Natural killer cell (primary cell): Measurements from ENCODE around the gene DNAL1. TPM values are rescaled to one million over a fixed set of nuclear protein-coding genes. Genes with fewer than 3 reads are reported as not detected.

Experiments
- ATAC-seq, 3 donors: fragments of 150-1000 bp in 2 of 3; fragments of 200-7000 bp in 1 of 3; cut with Tn5 transposase; 1 replicate in 1 of 3; 2 replicates in 2 of 3; pipeline ENCODE4 v1.10.0; 2021; ENCODE audit warnings: mild to moderate bottlenecking in 2 of 3, moderate library complexity in 2 of 3
- DNase-seq, 2 donors: peaks; one replicate each; pipeline versions ENCODE4 v3.0.0 to v3.0.0-alpha.2; 2013 to 2021; ENCODE audit warnings: mixed read lengths in 1 of 2
- H3K27ac ChIP-seq: one replicate; pipeline ENCODE4 v1.5.1; 2013; ENCODE audit warnings: mild to moderate bottlenecking, low read length
- H3K27me3 ChIP-seq: one replicate; pipeline ENCODE4 v1.6.1; 2013; ENCODE audit warnings: low read length; ENCODE audit not compliant: control insufficient read depth, insufficient read depth
- H3K36me3 ChIP-seq: one replicate; pipeline ENCODE4 v1.6.1; 2013; ENCODE audit warnings: low read length; ENCODE audit not compliant: control insufficient read depth, insufficient read depth
- H3K4me1 ChIP-seq: one replicate; pipeline ENCODE4 v1.6.1; 2013; ENCODE audit warnings: low read length; ENCODE audit not compliant: control insufficient read depth, insufficient read depth
- H3K4me3 ChIP-seq: one replicate; pipeline ENCODE4 v1.5.1; 2013; ENCODE audit warnings: low read length
- H3K9me3 ChIP-seq: one replicate; pipeline ENCODE4 v1.6.1; 2013; ENCODE audit warnings: low read length; ENCODE audit not compliant: control insufficient read depth, insufficient read depth
- H3K27ac Mint-ChIP-seq, 2 donors: one replicate each; pipeline ENCODE4 v1.8.0; 2022; ENCODE audit warnings: mild to moderate bottlenecking in 2 of 2, mixed read lengths in 2 of 2, moderate library complexity in 1 of 2
- H3K27me3 Mint-ChIP-seq, 2 donors: one replicate each; pipeline ENCODE4 v1.8.0; 2022; ENCODE audit warnings: low read depth in 2 of 2, mixed read lengths in 2 of 2
- H3K36me3 Mint-ChIP-seq: one replicate; pipeline ENCODE4 v1.8.0; 2022; ENCODE audit warnings: mixed read lengths
- H3K4me1 Mint-ChIP-seq, 2 donors: one replicate each; pipeline ENCODE4 v1.8.0; 2022; ENCODE audit warnings: mixed read lengths in 2 of 2
- H3K4me3 Mint-ChIP-seq: one replicate; pipeline ENCODE4 v1.8.0; 2022; ENCODE audit warnings: mild to moderate bottlenecking, moderate library complexity, mixed read lengths
- H3K9me3 Mint-ChIP-seq, 2 donors: one replicate each; pipeline ENCODE4 v1.8.0; 2022; ENCODE audit warnings: mixed read lengths in 2 of 2
- WGBS: methylation state at CpG from one replicate; pipeline ENCODE4 v1.1.7; 2013; ENCODE audit warnings: missing lambda C conversion rate; ENCODE audit not compliant: insufficient coverage; 5-methylcytosine and 5-hydroxymethylcytosine counted together
- intact Hi-C: fragments of 100-400 bp; cut with micrococcal nuclease; formaldehyde crosslinking; loops from one replicate; pipeline ENCODE4 v1.14.2; 2022
- total RNA-seq, 4 donors: library from RNA; stranded (reverse); fragments of 120-200 nt in 1 of 4; gene quantifications; one replicate each; pipeline versions ENCODE4 v1.2.3 to v1.2.4, GENCODE V29; 2013 to 2022
- TF ChIP-seq, protein P1 (sequence below): fragments of 200-600 bp; IDR thresholded peaks from one replicate; pipeline ENCODE4 v1.8.0; 2022; ENCODE audit warnings: antibody characterized with exemption

The DNAL1 gene
- total RNA-seq, 3 donors from 2014 or later (not counting 1 experiment from before 2014, with no cell fraction given) = 6.7 to 10.3 (median 10.1) TPM

DNA sequence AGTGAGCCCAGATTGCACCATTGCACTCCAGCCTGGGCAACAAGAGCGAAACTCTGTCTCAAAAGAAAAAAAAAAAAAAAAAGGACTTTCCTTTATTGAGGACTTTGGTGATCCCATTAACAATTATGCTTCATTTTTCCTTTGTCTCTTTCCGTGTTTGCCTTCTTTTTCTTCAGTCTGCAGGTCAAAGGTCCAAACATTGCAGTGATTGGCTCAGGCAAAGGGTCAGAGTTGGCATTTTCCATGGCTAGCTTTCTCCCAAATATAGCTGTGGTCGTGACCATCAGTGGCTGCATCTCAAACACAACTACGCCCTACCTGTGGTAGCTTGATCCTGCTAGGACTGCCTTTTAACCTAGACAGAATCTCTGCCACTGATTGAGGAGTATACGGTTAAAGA is 7.0 kb upstream of the DNAL1 start:
- no peaks in the 10 kb centered on the region for H3K9me3 ChIP-seq
- Mint-ChIP-seq H3K9me3 (no peaks in the 10 kb centered on the region), H3K36me3 (no peaks in the 10 kb centered on the region), H3K27ac (no peak overlapping the region), H3K4me1 (peaks cover 6 to 17% of the 10 kb centered on the region in 2 donors), H3K27me3 (no peaks in the 10 kb centered on the region), H3K4me3 (no peak overlapping the region)
- intact Hi-C loops = no loop called here
- peaks cover 25% of the 10 kb centered on the region for H3K4me1 ChIP-seq
- no peak for ATAC-seq
- no peaks in the 10 kb centered on the region for H3K27me3 ChIP-seq
- H3K36me3 ChIP-seq = no peaks in the 10 kb centered on the region
- H3K27ac ChIP-seq = no peak overlapping the region
- no peak for DNase-seq
- TF ChIP-seq, protein P1, sequence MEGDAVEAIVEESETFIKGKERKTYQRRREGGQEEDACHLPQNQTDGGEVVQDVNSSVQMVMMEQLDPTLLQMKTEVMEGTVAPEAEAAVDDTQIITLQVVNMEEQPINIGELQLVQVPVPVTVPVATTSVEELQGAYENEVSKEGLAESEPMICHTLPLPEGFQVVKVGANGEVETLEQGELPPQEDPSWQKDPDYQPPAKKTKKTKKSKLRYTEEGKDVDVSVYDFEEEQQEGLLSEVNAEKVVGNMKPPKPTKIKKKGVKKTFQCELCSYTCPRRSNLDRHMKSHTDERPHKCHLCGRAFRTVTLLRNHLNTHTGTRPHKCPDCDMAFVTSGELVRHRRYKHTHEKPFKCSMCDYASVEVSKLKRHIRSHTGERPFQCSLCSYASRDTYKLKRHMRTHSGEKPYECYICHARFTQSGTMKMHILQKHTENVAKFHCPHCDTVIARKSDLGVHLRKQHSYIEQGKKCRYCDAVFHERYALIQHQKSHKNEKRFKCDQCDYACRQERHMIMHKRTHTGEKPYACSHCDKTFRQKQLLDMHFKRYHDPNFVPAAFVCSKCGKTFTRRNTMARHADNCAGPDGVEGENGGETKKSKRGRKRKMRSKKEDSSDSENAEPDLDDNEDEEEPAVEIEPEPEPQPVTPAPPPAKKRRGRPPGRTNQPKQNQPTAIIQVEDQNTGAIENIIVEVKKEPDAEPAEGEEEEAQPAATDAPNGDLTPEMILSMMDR = no peak
- 89% methylated on average over 5 of the region's 5 CpGs for WGBS
- no peak overlapping the region for H3K4me3 ChIP-seq

DNA sequence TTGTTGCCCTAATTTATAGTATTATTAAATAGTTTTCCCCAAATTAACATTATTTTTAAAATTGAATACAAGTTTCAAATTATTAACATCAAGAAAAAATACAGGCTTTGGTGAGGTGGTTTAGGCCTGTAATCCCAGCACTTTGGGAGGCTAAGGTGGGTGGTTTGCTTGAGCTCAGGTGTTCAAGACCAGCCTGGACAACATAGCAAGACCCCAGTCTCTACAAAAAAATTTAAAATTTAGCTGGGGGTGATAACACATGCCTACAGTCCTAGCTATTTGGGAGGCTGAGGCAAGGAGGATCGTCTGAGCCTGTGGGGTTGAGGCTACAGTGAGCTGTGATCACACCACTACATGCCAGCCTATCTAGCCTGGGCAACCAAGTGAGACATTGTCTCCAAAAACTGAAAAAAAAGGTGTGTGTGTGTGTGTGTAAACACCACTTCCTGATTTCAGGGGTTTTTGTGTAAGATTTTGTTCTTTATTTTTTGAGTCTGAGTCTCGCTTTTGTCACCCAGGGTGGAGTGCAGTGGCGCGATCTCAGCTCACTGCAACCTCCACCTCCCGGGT is 3.9 kb upstream of the DNAL1 start:
- Histone ChIP-seq H3K36me3 (no peaks in the 10 kb centered on the region), H3K9me3 (no peaks in the 10 kb centered on the region), H3K27ac (peak overlapping the region; percentile 28), H3K4me1 (peaks cover 21% of the 10 kb centered on the region), H3K27me3 (no peaks in the 10 kb centered on the region), H3K4me3 (no peak overlapping the region)
- peak overlapping the region; percentile 25 for H3K4me3 Mint-ChIP-seq
- no peaks in the 10 kb centered on the region for H3K36me3 Mint-ChIP-seq
- intact Hi-C loops = loop anchor here (5.0 kb wide), 1 partner anchor 116 kb away; no protein-coding TSS in a partner anchor
- ATAC-seq (peak in 2 of 3 donors; percentile 49 to 68), DNase-seq (peak in 1 of 2 donors; percentile 31)
- WGBS = 61% methylated on average over 5 of the region's 5 CpGs
- H3K9me3 Mint-ChIP-seq = no peaks in the 10 kb centered on the region
- peak overlapping the region; percentile 69 to 77 for H3K27ac Mint-ChIP-seq
- TF ChIP-seq, protein P1 = no peak
- no peaks in the 10 kb centered on the region for H3K27me3 Mint-ChIP-seq
- peaks cover 20 to 21% of the 10 kb centered on the region in 2 donors for H3K4me1 Mint-ChIP-seq

DNA sequence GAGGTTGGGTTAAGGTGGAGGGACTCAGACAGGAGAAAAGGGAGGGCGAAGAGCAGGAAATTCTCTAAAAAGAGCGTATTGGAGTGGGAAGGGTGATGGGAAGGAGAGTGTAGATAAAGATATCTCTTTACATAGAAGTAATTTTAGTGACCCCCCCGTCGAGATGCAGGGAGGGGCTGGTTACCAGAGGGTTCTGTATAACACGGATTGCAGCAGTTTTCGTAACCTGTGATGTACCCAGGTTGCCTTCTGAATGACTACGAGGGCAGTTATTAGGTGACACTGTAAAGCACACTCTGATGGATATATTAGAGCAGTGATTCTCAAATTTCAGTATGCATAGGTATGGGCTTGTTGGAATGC is 443 bp downstream of the DNAL1 start:
- Histone ChIP-seq H3K9me3 (no peaks in the 10 kb centered on the region), H3K27me3 (no peaks in the 10 kb centered on the region), H3K4me1 (peaks cover 21% of the 10 kb centered on the region), H3K27ac (peak overlapping the region; percentile 80), H3K4me3 (peak overlapping the region; percentile 63), H3K36me3 (no peaks in the 10 kb centered on the region)
- no peak for ATAC-seq
- H3K4me3 Mint-ChIP-seq = peak overlapping the region; percentile 96
- WGBS = 10% methylated on average over 7 of the region's 7 CpGs
- peak overlapping the region; percentile 93 to 94 for H3K27ac Mint-ChIP-seq
- TF ChIP-seq, protein P1 = no peak
- H3K36me3 Mint-ChIP-seq = no peaks in the 10 kb centered on the region
- H3K27me3 Mint-ChIP-seq = no peaks in the 10 kb centered on the region
- H3K4me1 Mint-ChIP-seq = peaks cover 21% of the 10 kb centered on the region in 2 donors
- DNase-seq = no peak
- no peaks in the 10 kb centered on the region for H3K9me3 Mint-ChIP-seq
- intact Hi-C loops = no loop called here

DNA sequence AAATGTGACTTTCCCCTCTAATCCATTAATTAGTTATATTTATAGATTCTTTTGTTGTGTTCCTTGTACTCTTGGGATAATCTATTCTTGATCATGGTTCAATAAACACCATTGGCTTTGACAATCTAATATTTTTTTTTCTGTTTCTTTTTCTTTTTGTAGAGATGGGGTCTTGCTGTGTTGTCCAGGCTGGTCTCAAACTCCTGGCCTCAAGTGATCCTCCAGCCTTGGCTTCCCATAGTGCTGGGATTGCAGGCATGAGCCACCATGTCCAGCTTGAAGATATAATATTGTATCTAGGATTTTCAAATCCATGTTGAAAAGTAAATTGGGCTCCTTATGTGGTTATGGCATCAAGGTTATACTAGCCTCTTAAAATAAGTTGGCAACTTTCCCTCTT is 6.2 kb downstream of the DNAL1 start:
- Histone ChIP-seq H3K27me3 (no peaks in the 10 kb centered on the region), H3K9me3 (no peaks in the 10 kb centered on the region), H3K4me1 (no peaks in the 10 kb centered on the region), H3K4me3 (no peak overlapping the region), H3K27ac (no peak overlapping the region), H3K36me3 (peaks cover 2% of the 10 kb centered on the region)
- no peak overlapping the region for H3K27ac Mint-ChIP-seq
- H3K36me3 Mint-ChIP-seq = no peaks in the 10 kb centered on the region
- no peaks in the 10 kb centered on the region for H3K9me3 Mint-ChIP-seq
- no peaks in the 10 kb centered on the region for H3K27me3 Mint-ChIP-seq
- ATAC-seq (no peak), DNase-seq (no peak)
- no peaks in the 10 kb centered on the region for H3K4me1 Mint-ChIP-seq
- intact Hi-C loops = no loop called here
- TF ChIP-seq, protein P1 = no peak
- no peak overlapping the region for H3K4me3 Mint-ChIP-seq
